H1 (cell line): ENCODE results near the gene ROR1. TPM values are rescaled to one million over a fixed set of nuclear protein-coding genes. Genes with fewer than 3 reads are reported as not detected.

ENCODE experiments used
- CTCF ChIA-PET: fragments of 300-600 bp; sonication (Branson Sonifier 250); formaldehyde crosslinking; loops from one replicate; lab custom pipeline; 2021; ENCODE audit not compliant: partially characterized antibody; lab: Charles Lee
- POLR2A ChIA-PET: fragments of 300-600 bp; sonication (Branson Sonifier 250); formaldehyde crosslinking; loops from one replicate; lab custom pipeline; 2021; ENCODE audit warnings: inconsistent platforms; ENCODE audit not compliant: partially characterized antibody; lab: Charles Lee
- DNase-seq, 2 experiments: peaks; one replicate each; pipeline versions ENCODE4 v3.0.0 to v3.0.0-alpha.2; 2010 to 2022; ENCODE audit warnings: low spot score in 2 of 2, low read depth in 1 of 2, mixed read lengths in 1 of 2
- FAIRE-seq: peaks from 2 replicates; lab custom pipeline; 2011; peaks lifted over from hg19 to GRCh38; lab: Jason Lieb, UNC
- H2AFZ ChIP-seq: 2 replicates; pipeline ENCODE4 v1.8.1; 2012; ENCODE audit warnings: low read length, inconsistent platforms
- H2AK5ac ChIP-seq: 2 replicates; pipeline ENCODE4 v1.6.1; 2013; ENCODE audit warnings: low read depth, low read length
- H2BK120ac ChIP-seq: replicated peaks from 2 replicates; pipeline ENCODE3; 2013; ENCODE audit warnings: low read depth, low read length, inconsistent platforms
- H2BK12ac ChIP-seq: 2 replicates; pipeline ENCODE4 v1.6.1; 2013; ENCODE audit warnings: low read depth, low read length
- H2BK15ac ChIP-seq: 2 replicates; pipeline ENCODE4 v1.6.1; 2013; ENCODE audit warnings: low read length
- H2BK20ac ChIP-seq: 2 replicates; pipeline ENCODE4 v1.6.1; 2013; ENCODE audit warnings: low read length
- H2BK5ac ChIP-seq: 2 replicates; pipeline ENCODE4 v1.6.1; 2013; ENCODE audit warnings: low read depth, low read length
- H3K14ac ChIP-seq: 2 replicates; pipeline ENCODE4 v1.6.1; 2013; ENCODE audit warnings: inconsistent platforms; ENCODE audit not compliant: insufficient read length
- H3K18ac ChIP-seq: 2 replicates; pipeline ENCODE4 v1.6.1; 2013; ENCODE audit warnings: low read length; ENCODE audit errors: extremely low read depth
- H3K23ac ChIP-seq: 2 replicates; pipeline ENCODE4 v1.6.1; 2013; ENCODE audit warnings: inconsistent platforms; ENCODE audit not compliant: insufficient read length
- H3K23me2 ChIP-seq: 2 replicates; pipeline ENCODE4 v1.6.1; 2013; ENCODE audit warnings: low read depth, low read length
- H3K27ac ChIP-seq: 2 replicates; pipeline ENCODE4 v1.6.1; 2011; ENCODE audit warnings: low read depth, low read length, inconsistent platforms
- H3K27me3 ChIP-seq, 4 experiments: replicated peaks in 1 of 4; 1 replicate in 1 of 4; 2 replicates in 3 of 4; pipeline versions ENCODE4 v1.6.1 to v1.8.1; 2011 to 2013; ENCODE audit warnings: low read length in 3 of 4, mild to moderate bottlenecking in 3 of 4, inconsistent platforms in 2 of 4, mixed read lengths in 2 of 4, moderate library complexity in 1 of 4; ENCODE audit not compliant: control insufficient read depth in 3 of 4, insufficient read depth in 3 of 4; ENCODE audit errors: extremely low read depth in 1 of 4
- H3K36me3 ChIP-seq, 4 experiments: 2 replicates each; pipeline versions ENCODE4 v1.6.1 to v1.8.1; 2011 to 2013; ENCODE audit warnings: mild to moderate bottlenecking in 4 of 4, low read length in 3 of 4, moderate library complexity in 2 of 4, control low read depth in 1 of 4, inconsistent platforms in 1 of 4; ENCODE audit not compliant: insufficient read depth in 4 of 4, control insufficient read depth in 2 of 4
- H3K4ac ChIP-seq: replicated peaks from 2 replicates; pipeline ENCODE3; 2013; ENCODE audit warnings: low read length, low read depth, mixed read lengths, inconsistent platforms; ENCODE audit not compliant: insufficient read length
- H3K4me1 ChIP-seq, 4 experiments: replicated peaks in 1 of 4; 1 replicate in 1 of 4; 2 replicates in 3 of 4; pipeline versions ENCODE4 v1.6.1 to v1.8.1; 2011 to 2013; ENCODE audit warnings: low read length in 3 of 4, inconsistent platforms in 2 of 4, mixed read lengths in 1 of 4; ENCODE audit not compliant: insufficient read depth in 4 of 4, control insufficient read depth in 3 of 4
- H3K4me2 ChIP-seq, 2 experiments: 2 replicates each; pipeline versions ENCODE4 v1.6.1 to v1.8.1; 2011 to 2013; ENCODE audit warnings: low read depth in 2 of 2, low read length in 2 of 2, control low read depth in 1 of 2, inconsistent platforms in 1 of 2, mild to moderate bottlenecking in 1 of 2; ENCODE audit not compliant: insufficient read depth in 1 of 2
- H3K4me3 ChIP-seq, 4 experiments: fragments of 200-600, 300-600 bp in 1 of 4; sonication (generic), shearing (Covaris generic), sonication (Bioruptor Twin) in 1 of 4; 2 replicates each; pipeline versions ENCODE4 v1.5.1 to v1.8.1; 2011 to 2016; ENCODE audit warnings: low read length in 4 of 4, low read depth in 3 of 4, control low read depth in 2 of 4, inconsistent platforms in 2 of 4, mild to moderate bottlenecking in 2 of 4, mixed read lengths in 1 of 4, moderate library complexity in 1 of 4; ENCODE audit not compliant: insufficient read depth in 2 of 4; ENCODE audit errors: extremely low read depth in 1 of 4
- H3K56ac ChIP-seq: replicated peaks from 2 replicates; pipeline ENCODE3; 2013; ENCODE audit warnings: low read depth, mild to moderate bottlenecking, mixed read lengths, low read length, inconsistent platforms; ENCODE audit not compliant: insufficient read length
- H3K79me1 ChIP-seq: 2 replicates; pipeline ENCODE4 v1.6.1; 2013; ENCODE audit warnings: low read depth, low read length, control low read depth
- H3K79me2 ChIP-seq, 2 experiments: 2 replicates each; pipeline versions ENCODE4 v1.6.1 to v1.8.1; 2012 to 2013; ENCODE audit warnings: low read length in 2 of 2, mild to moderate bottlenecking in 2 of 2, inconsistent platforms in 1 of 2; ENCODE audit not compliant: insufficient read depth in 2 of 2, control insufficient read depth in 1 of 2
- H3K9ac ChIP-seq, 4 experiments: replicated peaks in 1 of 4; 1 replicate in 1 of 4; 2 replicates in 3 of 4; pipeline versions ENCODE4 v1.6.1 to v1.8.1; 2011 to 2013; ENCODE audit warnings: low read depth in 3 of 4, low read length in 3 of 4, control low read depth in 2 of 4, mild to moderate bottlenecking in 2 of 4, moderate library complexity in 2 of 4, inconsistent platforms in 1 of 4; ENCODE audit errors: extremely low read depth in 1 of 4
- H3K9me3 ChIP-seq, 2 experiments: 2 replicates each; pipeline versions ENCODE4 v1.6.1 to v1.8.1; 2012 to 2013; ENCODE audit warnings: mild to moderate bottlenecking in 2 of 2, moderate library complexity in 2 of 2, control low read depth in 1 of 2, inconsistent platforms in 1 of 2, low read depth in 1 of 2, low read length in 1 of 2, mixed read lengths in 1 of 2; ENCODE audit not compliant: insufficient read depth in 2 of 2
- H4K20me1 ChIP-seq, 2 experiments: replicated peaks in 1 of 2; 2 replicates each; pipeline versions ENCODE3 to v1.8.1; 2011 to 2013; ENCODE audit warnings: inconsistent platforms in 2 of 2, low read length in 2 of 2, mild to moderate bottlenecking in 1 of 2; ENCODE audit not compliant: insufficient read depth in 2 of 2, control insufficient read depth in 1 of 2
- H4K5ac ChIP-seq: 2 replicates; pipeline ENCODE4 v1.6.1; 2013; ENCODE audit warnings: low read length, low read depth, mixed read lengths, inconsistent platforms; ENCODE audit not compliant: insufficient read length
- H4K8ac ChIP-seq: 2 replicates; pipeline ENCODE4 v1.8.0; 2013; ENCODE audit warnings: mild to moderate bottlenecking, moderate library complexity, low read length, inconsistent platforms; ENCODE audit not compliant: insufficient read depth; ENCODE audit errors: extremely low read depth
- H4K91ac ChIP-seq: replicated peaks from 2 replicates; pipeline ENCODE3; 2013; ENCODE audit warnings: low read length, mixed read lengths, inconsistent platforms; ENCODE audit not compliant: insufficient read length
- CBX5 ChIP-seq: fragments of 300-800, 300-1000 bp; sonication (generic); IDR thresholded peaks from 2 replicates; pipeline ENCODE4 v1.7.1; 2016; ENCODE audit warnings: antibody characterized with exemption, low read length, low read depth
- CEBPB ChIP-seq: IDR thresholded peaks from 2 replicates; pipeline ENCODE4 v1.6.1; 2012; ENCODE audit warnings: low read depth, low read length
- CHD1 ChIP-seq: IDR thresholded peaks from 2 replicates; pipeline ENCODE4 v1.6.1; 2012; ENCODE audit warnings: low read depth, low read length, improper control_type of control experiment
- CREB1 ChIP-seq: IDR thresholded peaks from 2 replicates; pipeline ENCODE4 v1.6.1; 2012; ENCODE audit warnings: inconsistent platforms
- CTBP2 ChIP-seq: IDR thresholded peaks from 2 replicates; pipeline ENCODE4 v1.7.0; 2011; ENCODE audit warnings: borderline replicate concordance, mild to moderate bottlenecking, moderate library complexity, mixed read lengths, low read length; ENCODE audit not compliant: insufficient read depth, insufficient read length
- JUN ChIP-seq: IDR thresholded peaks from 2 replicates; pipeline ENCODE4 v1.6.1; 2011; ENCODE audit warnings: low read depth, mild to moderate bottlenecking, improper control_type of control experiment, low read length
- NANOG ChIP-seq: IDR thresholded peaks from 2 replicates; pipeline ENCODE4 v1.6.1; 2011; ENCODE audit warnings: low read length, low read depth, mild to moderate bottlenecking, inconsistent platforms; ENCODE audit not compliant: insufficient read depth, poor library complexity, severe bottlenecking
- RAD21 ChIP-seq, 2 experiments: IDR thresholded peaks in 1 of 2; conservative IDR thresholded peaks in 1 of 2; 2 replicates each; pipeline ENCODE4 v1.6.1; 2011; ENCODE audit warnings: low read depth in 2 of 2, low read length in 2 of 2, improper control_type of control experiment in 1 of 2, inconsistent platforms in 1 of 2, mild to moderate bottlenecking in 1 of 2, moderate library complexity in 1 of 2
- RFX5 ChIP-seq: IDR thresholded peaks from 2 replicates; pipeline ENCODE4 v1.6.1; 2011; ENCODE audit warnings: low read depth, low read length, improper control_type of control experiment, borderline replicate concordance
- RXRA ChIP-seq: IDR thresholded peaks from 2 replicates; pipeline ENCODE4 v1.6.1; 2011; ENCODE audit warnings: low read depth, mild to moderate bottlenecking, low read length, moderate library complexity; ENCODE audit not compliant: insufficient read depth
- SRF ChIP-seq: IDR thresholded peaks from 2 replicates; pipeline ENCODE4 v1.6.1; 2011; ENCODE audit warnings: mild to moderate bottlenecking, low read depth, low read length, moderate library complexity
- TAF1 ChIP-seq: IDR thresholded peaks from 2 replicates; pipeline ENCODE4 v1.6.1; 2011; ENCODE audit warnings: mild to moderate bottlenecking, low read depth, low read length
- TAF7 ChIP-seq: optimal IDR thresholded peaks from 2 replicates; pipeline ENCODE3; 2011; ENCODE audit warnings: low read depth, mild to moderate bottlenecking, inconsistent platforms, low read length, moderate library complexity, borderline replicate concordance
- WGBS, 2 experiments: shearing (Covaris generic) in 1 of 2; methylation state at CpG; one replicate each; pipeline versions ENCODE4 v1.1.6 to v1.1.7; 2013 to 2015; ENCODE audit warnings: low lambda C conversion rate in 2 of 2, mixed read lengths in 2 of 2, inconsistent platforms in 1 of 2, low coverage in 1 of 2, missing lambda C conversion rate in 1 of 2; ENCODE audit not compliant: insufficient replicate concordance in 2 of 2, insufficient coverage in 1 of 2, insufficient read length in 1 of 2; ENCODE audit errors: extremely low coverage in 1 of 2, missing lambda C conversion rate in 1 of 2; 5-methylcytosine and 5-hydroxymethylcytosine counted together
- polyA plus RNA-seq, 7 experiments: library from polyadenylated mRNA; depleted of rRNA in 3 of 7; stranded (reverse) in 5 of 7; unstranded in 2 of 7; fragments of >200 nt in 5 of 7; fragments of 200-250 nt in 2 of 7; gene quantifications; 1 replicate in 5 of 7; 2 replicates in 1 of 7; 4 replicates in 1 of 7; pipeline versions ENCODE4 v1.2.1 to v1.2.3, GENCODE V29; 2011 to 2013; ENCODE audit warnings: missing spikeins in 2 of 7, mixed read lengths in 2 of 7
- total RNA-seq: library from RNA; stranded (reverse); fragmentation: NEBNext Ultra II Directional; extraction: Animal tissue kit (Norgen Biotek cat#: 25700); gene quantifications from 2 replicates; pipeline ENCODE4 v1.2.1, GENCODE V29; 2021

ROR1 gene
- total and polyA plus RNA-seq, 2 of the 8 experiments (the other 6 are each of a cell fraction or from before 2014, with no cell fraction given): 33.6 to 73.6 TPM

GRCh38 chr1:64173336-64173940 is 399.6 kb downstream of the ROR1 start:
- DNase-seq: no peak
- Histone ChIP-seq H3K27ac (no peak overlapping the region), H3K79me2 (no peaks in the 10 kb centered on the region), H4K8ac (no peak overlapping the region), H2AFZ (no peak overlapping the region), H3K4me2 (no peak overlapping the region), H2BK20ac (no peak overlapping the region), H3K23me2 (no peaks in the 10 kb centered on the region), H2BK12ac (no peak overlapping the region), H2BK120ac (no peak overlapping the region), H3K4ac (no peak overlapping the region), H3K14ac (no peak overlapping the region), H3K23ac (no peak overlapping the region), H3K9ac (no peak overlapping the region), H3K4me1 (peaks cover 0 to 3% (median 0%) of the 10 kb centered on the region in 4 experiments; a peak in 2 of 7 replicates), H3K27me3 (no peaks in the 10 kb centered on the region), H2AK5ac (no peak overlapping the region), H2BK5ac (no peak overlapping the region), H2BK15ac (no peak overlapping the region), H3K9me3 (peaks cover 6 to 8% of the 10 kb centered on the region in 2 experiments; a peak in 2 of 4 replicates), H3K79me1 (no peaks in the 10 kb centered on the region), H3K18ac (no peak overlapping the region), H3K4me3 (no peak overlapping the region), H4K20me1 (no peaks in the 10 kb centered on the region), H4K5ac (no peak overlapping the region), H4K91ac (no peak overlapping the region), H3K56ac (no peak overlapping the region), H3K36me3 (peaks cover 5 to 32% (median 20%) of the 10 kb centered on the region in 4 experiments; a peak in 7 of 8 replicates)
- CTCF ChIA-PET: interaction anchor here (1.1 to 3.1 kb wide), 4 partner anchors 9 to 482 kb away, joined by 3 to 12 read pairs (median 4); no protein-coding TSS in a partner anchor
- POLR2A ChIA-PET: interaction anchor here (0.9 kb wide), 1 partner anchor 10 kb away, joined by 3 read pairs; no protein-coding TSS in a partner anchor
- WGBS, 2 experiments: 80% methylated on average over 6 of the region's 6 CpGs; no CpG with 5 or more reads in 1 of the 2 experiments
- no peak for FAIRE-seq
- TF ChIP-seq NANOG (no peak), TAF1 (no peak), CBX5 (no peak), CEBPB (no peak), CTBP2 (no peak), RFX5 (no peak), TAF7 (no peak), CHD1 (no peak), RAD21 (IDR thresholded peaks at IDR 0.05 in 1 of 2, conservative IDR thresholded peaks at IDR 0.05 in 1 of 2; ENCODE audit: low read depth in 2 of 2, low read length in 2 of 2) (no peak), JUN (no peak), SRF (no peak), CREB1 (no peak), RXRA (no peak)
